GM21737 (cell line): ENCODE results near the gene NTN1.
"Not testable (repeated sequence)": the region's sequence is repeated elsewhere in the genome, so short reads cannot be mapped to it uniquely, and the experiment has no call there.

Experiments used
- ATAC-seq: cut with Tn5 transposase; IDR thresholded peaks from one replicate; pipeline ENCODE4 v1.9.1; 2021; ENCODE audit warnings: mild to moderate bottlenecking, moderate library complexity; ENCODE audit not compliant: unreplicated experiment

NTN1 gene

GRCh38 chr17:9150446-9151090 lies 129.3 kb downstream of the NTN1 start:
- ATAC-seq: no peak

GRCh38 chr17:9151091-9151490 lies 129.8 kb downstream of the NTN1 start:
- ATAC-seq: no peak

GRCh38 chr17:9151740-9152139 lies 130.4 kb downstream of the NTN1 start:
- not testable (repeated sequence) for ATAC-seq

GRCh38 chr17:9158544-9159452 lies 137.5 kb downstream of the NTN1 start:
- ATAC-seq: no peak

GRCh38 chr17:9162275-9162985 lies 141.1 kb downstream of the NTN1 start:
- no peak for ATAC-seq

GRCh38 chr17:9166788-9167187 lies 145.5 kb downstream of the NTN1 start:
- no peak for ATAC-seq

GRCh38 chr17:9167379-9167778 lies 146.1 kb downstream of the NTN1 start:
- no peak for ATAC-seq

- ATAC-seq: no peak
Measured at GRCh38 chr17:9169116-9169515, 147.8 kb downstream of the NTN1 start.

- ATAC-seq: no peak
Measured at GRCh38 chr17:9170336-9170735, 149.0 kb downstream of the NTN1 start.

GRCh38 chr17:9170853-9171252 lies 149.5 kb downstream of the NTN1 start:
- no peak for ATAC-seq

GRCh38 chr17:9173386-9173983 lies 152.2 kb downstream of the NTN1 start:
- no peak for ATAC-seq

- no peak for ATAC-seq
Measured at GRCh38 chr17:9174312-9174711, 153.0 kb downstream of the NTN1 start.

GRCh38 chr17:9174779-9175574 lies 153.7 kb downstream of the NTN1 start:
- ATAC-seq: no peak

GRCh38 chr17:9175700-9176467 lies 154.6 kb downstream of the NTN1 start:
- no peak for ATAC-seq

- no peak for ATAC-seq
Measured at GRCh38 chr17:9177212-9177611, 155.9 kb downstream of the NTN1 start.

- no peak for ATAC-seq
Measured at GRCh38 chr17:9178319-9178718, 157.0 kb downstream of the NTN1 start.

GRCh38 chr17:9179602-9180001 lies 158.3 kb downstream of the NTN1 start:
- no peak for ATAC-seq

- no peak for ATAC-seq
Measured at GRCh38 chr17:9181640-9182039, 160.3 kb downstream of the NTN1 start.

- no peak for ATAC-seq
Measured at GRCh38 chr17:9183306-9183705, 162.0 kb downstream of the NTN1 start.

GRCh38 chr17:9185142-9185541 lies 163.8 kb downstream of the NTN1 start:
- no peak for ATAC-seq
